ENCODE measurements around the gene ZNRD2.

The ZNRD2 gene

DNA sequence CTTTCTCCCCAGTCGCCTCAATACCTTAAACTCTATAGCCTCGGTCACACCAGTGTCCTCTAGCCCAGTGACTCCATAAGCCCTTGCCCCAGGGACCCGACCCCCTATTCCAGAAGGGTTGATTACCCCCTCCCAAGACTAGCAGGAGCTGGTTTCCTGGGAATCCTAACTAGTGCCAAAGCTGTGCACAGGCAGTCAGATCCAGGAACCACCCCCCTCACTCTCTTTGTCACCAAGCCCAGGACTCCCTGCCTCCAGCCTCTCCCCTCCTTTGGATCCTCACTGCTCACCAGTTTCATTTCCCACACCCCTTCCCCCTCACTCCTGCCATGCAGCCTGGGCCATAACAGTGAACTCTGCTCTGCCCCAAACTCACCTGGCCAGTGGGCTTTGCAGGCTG is 21.9 kb upstream of the ZNRD2 start:
- no peak for ATAC-seq
- TF ChIP-seq, protein P1, sequence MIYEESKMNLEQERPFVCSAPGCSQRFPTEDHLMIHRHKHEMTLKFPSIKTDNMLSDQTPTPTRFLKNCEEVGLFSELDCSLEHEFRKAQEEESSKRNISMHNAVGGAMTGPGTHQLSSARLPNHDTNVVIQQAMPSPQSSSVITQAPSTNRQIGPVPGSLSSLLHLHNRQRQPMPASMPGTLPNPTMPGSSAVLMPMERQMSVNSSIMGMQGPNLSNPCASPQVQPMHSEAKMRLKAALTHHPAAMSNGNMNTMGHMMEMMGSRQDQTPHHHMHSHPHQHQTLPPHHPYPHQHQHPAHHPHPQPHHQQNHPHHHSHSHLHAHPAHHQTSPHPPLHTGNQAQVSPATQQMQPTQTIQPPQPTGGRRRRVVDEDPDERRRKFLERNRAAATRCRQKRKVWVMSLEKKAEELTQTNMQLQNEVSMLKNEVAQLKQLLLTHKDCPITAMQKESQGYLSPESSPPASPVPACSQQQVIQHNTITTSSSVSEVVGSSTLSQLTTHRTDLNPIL (CRISPR knock-in tag; IDR thresholded peaks at IDR 0.05; ENCODE audit: low read depth) = no peak
- TF ChIP-seq PPARA (CRISPR knock-in tag; IDR thresholded peaks at IDR 0.05; ENCODE audit: borderline replicate concordance) (no peak), ARNTL (CRISPR knock-in tag; IDR thresholded peaks at IDR 0.05; ENCODE audit: borderline replicate concordance, low read depth) (no peak), ZNF8 (CRISPR knock-in tag; IDR thresholded peaks at IDR 0.05) (no peak), ISL1 (CRISPR knock-in tag; IDR thresholded peaks at IDR 0.05) (no peak), BACH2 (CRISPR knock-in tag; IDR thresholded peaks at IDR 0.05; ENCODE audit: borderline replicate concordance) (no peak), POU6F1 (CRISPR knock-in tag; IDR thresholded peaks at IDR 0.05; ENCODE audit: borderline replicate concordance, low read depth) (no peak), GLIS3 (CRISPR knock-in tag; IDR thresholded peaks at IDR 0.05) (no peak), ZFP30 (CRISPR knock-in tag; IDR thresholded peaks at IDR 0.05) (no peak), TOX (CRISPR knock-in tag; IDR thresholded peaks at IDR 0.05; ENCODE audit: borderline replicate concordance) (no peak), OSR1 (CRISPR knock-in tag; IDR thresholded peaks at IDR 0.05) (no peak), ZNF70 (CRISPR knock-in tag; IDR thresholded peaks at IDR 0.05) (no peak), RARB (CRISPR knock-in tag; IDR thresholded peaks at IDR 0.05) (no peak), SNAI2 (CRISPR knock-in tag; IDR thresholded peaks at IDR 0.05) (no peak), ZNF565 (CRISPR knock-in tag; conservative IDR thresholded peaks at IDR 0.05; ENCODE audit: low read depth) (no peak), ZFP3 (CRISPR knock-in tag; IDR thresholded peaks at IDR 0.05) (no peak)
- TF ChIP-seq, protein P2, sequence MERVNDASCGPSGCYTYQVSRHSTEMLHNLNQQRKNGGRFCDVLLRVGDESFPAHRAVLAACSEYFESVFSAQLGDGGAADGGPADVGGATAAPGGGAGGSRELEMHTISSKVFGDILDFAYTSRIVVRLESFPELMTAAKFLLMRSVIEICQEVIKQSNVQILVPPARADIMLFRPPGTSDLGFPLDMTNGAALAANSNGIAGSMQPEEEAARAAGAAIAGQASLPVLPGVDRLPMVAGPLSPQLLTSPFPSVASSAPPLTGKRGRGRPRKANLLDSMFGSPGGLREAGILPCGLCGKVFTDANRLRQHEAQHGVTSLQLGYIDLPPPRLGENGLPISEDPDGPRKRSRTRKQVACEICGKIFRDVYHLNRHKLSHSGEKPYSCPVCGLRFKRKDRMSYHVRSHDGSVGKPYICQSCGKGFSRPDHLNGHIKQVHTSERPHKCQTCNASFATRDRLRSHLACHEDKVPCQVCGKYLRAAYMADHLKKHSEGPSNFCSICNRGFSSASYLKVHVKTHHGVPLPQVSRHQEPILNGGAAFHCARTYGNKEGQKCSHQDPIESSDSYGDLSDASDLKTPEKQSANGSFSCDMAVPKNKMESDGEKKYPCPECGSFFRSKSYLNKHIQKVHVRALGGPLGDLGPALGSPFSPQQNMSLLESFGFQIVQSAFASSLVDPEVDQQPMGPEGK (CRISPR knock-in tag; IDR thresholded peaks at IDR 0.05; ENCODE audit: borderline replicate concordance) = no peak

DNA sequence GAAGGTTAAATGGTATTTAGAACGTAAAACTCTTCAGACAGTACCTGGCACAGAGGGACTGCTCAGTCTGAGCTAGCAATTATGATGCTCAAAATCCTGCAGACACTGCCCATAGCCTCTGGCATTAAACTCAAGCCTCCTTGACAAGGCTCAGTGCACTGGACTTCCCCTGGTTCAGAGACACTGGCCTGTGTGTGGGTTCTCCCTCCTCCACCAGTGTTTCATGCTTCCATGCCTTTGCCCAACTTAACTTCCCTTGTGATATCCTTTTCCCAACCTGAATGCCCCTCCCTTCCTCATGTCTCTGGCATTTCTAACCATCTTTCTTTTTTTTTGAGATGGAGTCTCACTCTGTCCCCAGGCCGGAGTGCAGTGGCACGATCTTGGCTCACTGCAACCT is 21.2 kb upstream of the ZNRD2 start:
- no peak for ATAC-seq
- TF ChIP-seq OSR1 (CRISPR knock-in tag; IDR thresholded peaks at IDR 0.05) (no peak), CSRNP3 (CRISPR knock-in tag; IDR thresholded peaks at IDR 0.05) (no peak)

- TF ChIP-seq ZC3H10 (CRISPR knock-in tag; IDR thresholded peaks at IDR 0.05) (no peak), TOX (CRISPR knock-in tag; IDR thresholded peaks at IDR 0.05; ENCODE audit: borderline replicate concordance) (no peak), SNAI2 (CRISPR knock-in tag; IDR thresholded peaks at IDR 0.05) (peak; percentile 86; the same call in 1 of the 2 replicates)
- ATAC-seq = peak; percentile 35
These were observed 18.5 kb upstream of the ZNRD2 start for GRCh38 chr11:65551572-65552387.

DNA sequence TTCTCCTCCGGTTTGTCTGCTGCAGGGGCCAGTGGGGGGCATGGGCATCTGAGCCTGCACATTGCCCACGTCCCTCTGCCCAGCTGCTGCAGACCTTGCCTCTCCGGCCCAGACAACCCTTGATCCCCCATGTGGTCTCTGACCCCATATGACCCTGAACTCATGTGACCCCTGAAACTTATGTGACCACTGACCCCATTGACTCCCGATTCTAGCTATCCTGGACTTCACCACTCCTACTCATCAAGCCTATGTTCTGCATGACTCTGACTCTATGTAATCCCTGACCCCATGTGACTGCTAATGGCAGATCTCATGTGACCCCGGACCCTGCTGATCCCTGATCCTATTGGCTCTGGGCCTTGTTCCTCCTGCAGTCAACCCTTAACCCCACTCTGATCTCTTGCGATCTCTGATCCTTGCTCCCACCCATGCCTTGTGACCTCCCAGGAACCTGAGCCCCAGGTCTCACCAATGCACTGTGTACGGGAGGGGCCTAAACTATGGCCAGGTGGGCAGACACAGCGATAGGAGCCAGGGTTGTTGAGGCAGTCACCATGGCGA is 17.8 kb upstream of the ZNRD2 start:
- TF ChIP-seq, protein P2 (CRISPR knock-in tag; IDR thresholded peaks at IDR 0.05; ENCODE audit: borderline replicate concordance) = no peak
- no peak for ATAC-seq
